Stimulated activated CD8-positive, alpha-beta memory T cell treated with anti-CD3 and anti-CD28 coated beads, Interleukin-12 subunit alpha, Interleukin-12 subunit beta, amount 100 ng/mL, for 24 hours (primary cell): ENCODE results near the gene LTBP3.

ENCODE experiments used
- DNase-seq: peaks from one replicate; pipeline ENCODE4 v3.0.0-alpha.2; 2020; ENCODE audit errors: extremely low read depth

The LTBP3 gene

GRCh38 chr11:65585396-65586246 is 27.5 kb upstream of the LTBP3 start:
- DNase-seq, result no peak

GRCh38 chr11:65584723-65585171 is 26.6 kb upstream of the LTBP3 start:
- DNase-seq, result no peak

GRCh38 chr11:65584106-65584505 is 25.9 kb upstream of the LTBP3 start:
- DNase-seq, result no peak

GRCh38 chr11:65583589-65583988 is 25.4 kb upstream of the LTBP3 start:
- DNase-seq, result no peak

- no peak for DNase-seq
Measured at GRCh38 chr11:65581928-65582327, 23.8 kb upstream of the LTBP3 start.

- DNase-seq, result no peak
Measured at GRCh38 chr11:65580756-65581155, 22.6 kb upstream of the LTBP3 start.

- no peak for DNase-seq
Measured at GRCh38 chr11:65580031-65580692, 22.0 kb upstream of the LTBP3 start.

- DNase-seq, result no peak
Measured at GRCh38 chr11:65579291-65579690, 21.1 kb upstream of the LTBP3 start.

- DNase-seq, result no peak
Measured at GRCh38 chr11:65578667-65579066, 20.5 kb upstream of the LTBP3 start.

- no peak for DNase-seq
Measured at GRCh38 chr11:65578134-65578533, 20.0 kb upstream of the LTBP3 start.

GRCh38 chr11:65577756-65578109 is 19.6 kb upstream of the LTBP3 start:
- no peak for DNase-seq

GRCh38 chr11:65576867-65577755 is 19.0 kb upstream of the LTBP3 start:
- no peak for DNase-seq

GRCh38 chr11:65576232-65576866 is 18.2 kb upstream of the LTBP3 start:
- DNase-seq, result no peak

- no peak for DNase-seq
Measured at GRCh38 chr11:65575568-65576231, 17.5 kb upstream of the LTBP3 start, which contains the start of gene EHBP1L1. TSS of gene EHBP1L1 (plus strand) at chr11:65576053. CDS start at chr11:65576303, 250 bp downstream.

GRCh38 chr11:65574811-65575567 is 16.8 kb upstream of the LTBP3 start:
- DNase-seq, result no peak

- peak; percentile 76 for DNase-seq
Measured at GRCh38 chr11:65574109-65574810, 16.1 kb upstream of the LTBP3 start.

GRCh38 chr11:65573391-65574079 is 15.4 kb upstream of the LTBP3 start:
- no peak for DNase-seq

- DNase-seq, result peak; percentile 68
Measured at GRCh38 chr11:65572356-65573051, 14.3 kb upstream of the LTBP3 start, which contains the start of gene FAM89B. TSS of gene FAM89B (plus strand) at chr11:65572538. CDS start at chr11:65572670, 132 bp downstream.
